ENCODE data around the gene YOD1.

YOD1 gene

DNA sequence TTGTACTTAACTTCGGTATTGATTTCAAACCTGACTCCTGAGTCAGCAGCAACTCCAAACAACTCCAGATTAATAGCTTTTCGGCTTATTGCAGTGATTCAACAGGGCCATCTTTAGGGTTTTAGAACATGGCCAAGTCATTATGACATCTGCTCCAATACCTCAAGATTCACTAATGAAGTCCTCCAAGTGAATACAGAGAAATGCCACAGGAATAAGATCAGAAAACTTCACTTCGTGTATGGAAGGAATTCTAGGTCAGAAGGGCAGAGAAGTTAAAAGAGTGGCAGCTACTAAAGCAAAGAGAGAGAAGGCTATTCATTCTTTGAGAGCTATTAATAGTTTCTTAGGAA lies 10.9 kb downstream of the YOD1 start:
- Histone ChIP-seq H3K27me3 (ENCODE audit: control insufficient read depth, insufficient read depth, low read length) (no peaks in the 10 kb centered on the region), H3K4me3 (ENCODE audit: low read length) (no peak overlapping the region), H3K9me3 (replicated peaks; ENCODE audit: low read length) (no peaks in the 10 kb centered on the region), H3K9ac (ENCODE audit: low read depth, low read length) (no peak overlapping the region), H3K36me3 (ENCODE audit: insufficient read depth, low read length) (no peaks in the 10 kb centered on the region), H3K4me2 (ENCODE audit: low read length) (no peak overlapping the region), H3K4me1 (ENCODE audit: control insufficient read depth, insufficient read depth, low read length) (peaks cover 8% of the 10 kb centered on the region)

DNA sequence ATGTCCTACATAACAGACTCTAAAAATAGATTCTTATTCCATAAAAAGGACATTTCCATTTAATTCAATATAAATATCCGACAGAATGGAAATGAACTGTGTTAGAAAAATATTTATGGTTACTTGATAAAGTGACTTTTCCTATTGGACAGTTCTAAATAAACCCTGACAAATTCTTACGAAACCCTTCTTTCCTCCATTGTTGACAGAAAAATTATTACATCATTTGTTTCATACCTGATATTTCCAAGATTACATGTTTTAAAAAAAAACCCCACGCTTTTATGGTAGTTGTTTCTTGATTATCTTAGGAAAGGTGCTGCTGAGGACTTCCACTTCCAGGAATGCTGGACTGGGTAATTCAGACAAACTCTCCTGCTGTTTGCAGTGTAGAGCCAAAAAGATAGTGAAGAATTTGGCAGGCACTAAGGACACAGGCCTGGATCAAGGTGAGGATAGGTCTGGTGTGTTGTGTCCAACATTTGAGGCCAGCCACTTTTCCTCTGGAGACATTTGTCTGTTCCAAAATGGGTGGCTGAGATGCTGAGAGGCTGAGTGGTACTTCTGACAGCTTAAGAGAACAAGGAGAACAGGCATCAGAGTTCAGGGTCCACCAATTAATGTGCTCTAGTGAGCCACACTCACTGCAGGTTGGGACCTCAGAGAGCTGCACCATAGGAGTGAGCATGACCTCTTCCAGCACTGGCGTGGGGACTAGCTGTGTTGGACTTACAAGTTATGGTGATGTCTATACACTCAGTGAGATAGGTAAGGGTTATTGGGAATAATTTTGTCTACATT lies 11.4 kb downstream of the YOD1 start:
- Histone ChIP-seq H3K4me3 (ENCODE audit: low read length) (no peak overlapping the region), H3K27me3 (ENCODE audit: control insufficient read depth, insufficient read depth, low read length) (no peaks in the 10 kb centered on the region), H3K36me3 (ENCODE audit: insufficient read depth, low read length) (no peaks in the 10 kb centered on the region), H3K4me1 (ENCODE audit: control insufficient read depth, insufficient read depth, low read length) (peaks cover 14% of the 10 kb centered on the region), H3K9ac (ENCODE audit: low read depth, low read length) (no peak overlapping the region), H3K4me2 (ENCODE audit: low read length) (no peak overlapping the region), H3K9me3 (replicated peaks; ENCODE audit: low read length) (no peaks in the 10 kb centered on the region)

DNA sequence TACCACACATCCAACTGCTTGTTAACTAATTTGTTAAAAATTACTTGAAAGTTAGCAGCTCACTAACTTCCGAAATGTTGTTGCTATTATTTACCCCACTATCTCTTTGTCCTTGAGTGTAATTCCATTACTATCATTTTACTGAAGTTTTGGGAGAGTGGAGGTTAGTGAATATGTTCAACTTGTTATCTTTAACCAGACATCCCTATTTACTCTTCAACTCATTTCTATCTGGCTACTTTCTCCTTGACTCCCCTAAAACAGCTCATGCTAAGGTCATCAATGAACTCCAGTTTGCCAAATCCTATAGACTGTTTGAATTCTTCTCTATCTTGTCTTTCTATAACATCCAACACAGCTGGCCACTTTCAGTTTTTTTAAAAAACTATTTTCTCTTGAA lies 14.1 kb downstream of the YOD1 start:
- Histone ChIP-seq H3K9me3 (replicated peaks; ENCODE audit: low read length) (no peaks in the 10 kb centered on the region), H3K27me3 (ENCODE audit: control insufficient read depth, insufficient read depth, low read length) (no peaks in the 10 kb centered on the region), H3K36me3 (ENCODE audit: insufficient read depth, low read length) (no peaks in the 10 kb centered on the region), H3K4me3 (ENCODE audit: low read length) (no peak overlapping the region), H3K4me1 (ENCODE audit: control insufficient read depth, insufficient read depth, low read length) (peaks cover 14% of the 10 kb centered on the region), H3K9ac (ENCODE audit: low read depth, low read length) (no peak overlapping the region), H3K4me2 (ENCODE audit: low read length) (no peak overlapping the region)

DNA sequence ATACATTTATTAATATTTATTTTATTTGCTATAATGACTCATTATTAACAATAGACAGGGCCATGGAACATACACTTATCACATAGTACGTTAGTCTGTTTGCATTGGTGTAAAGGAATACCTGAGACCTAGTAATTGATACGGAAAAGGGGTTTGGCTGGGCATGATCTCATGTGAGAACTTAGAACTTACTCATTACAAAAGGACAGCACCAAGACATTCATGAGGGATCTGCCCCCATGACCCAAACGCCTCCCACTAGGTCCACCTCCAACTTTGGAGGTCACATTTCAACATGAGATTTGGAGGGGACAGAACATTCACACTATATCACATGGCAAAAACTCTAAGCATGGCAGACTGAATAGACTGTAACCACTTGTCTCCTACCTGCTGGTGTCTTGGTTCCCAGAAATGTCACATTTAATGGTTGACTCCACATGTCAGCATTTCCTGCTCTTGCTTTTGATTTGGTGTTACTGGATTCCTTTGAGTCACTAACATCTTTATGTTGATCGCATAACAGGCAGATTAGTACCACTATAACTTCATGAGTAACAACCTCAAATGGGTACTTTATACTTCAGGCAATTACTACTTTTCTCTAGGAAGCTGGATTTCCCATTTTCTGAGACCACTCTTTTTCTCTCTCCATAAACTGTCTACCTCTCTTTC lies 15.0 kb downstream of the YOD1 start:
- no peaks in the 10 kb centered on the region for H3K9me3 ChIP-seq (replicated peaks; ENCODE audit: low read length)
- peaks cover 14% of the 10 kb centered on the region for H3K4me1 ChIP-seq (ENCODE audit: control insufficient read depth, insufficient read depth, low read length)
- no peak overlapping the region for H3K9ac ChIP-seq (ENCODE audit: low read depth, low read length)
- H3K4me3 ChIP-seq (ENCODE audit: low read length), result no peak overlapping the region
- no peaks in the 10 kb centered on the region for H3K27me3 ChIP-seq (ENCODE audit: control insufficient read depth, insufficient read depth, low read length)
- H3K4me2 ChIP-seq (ENCODE audit: low read length), result no peak overlapping the region
- H3K36me3 ChIP-seq (ENCODE audit: insufficient read depth, low read length), result no peaks in the 10 kb centered on the region

DNA sequence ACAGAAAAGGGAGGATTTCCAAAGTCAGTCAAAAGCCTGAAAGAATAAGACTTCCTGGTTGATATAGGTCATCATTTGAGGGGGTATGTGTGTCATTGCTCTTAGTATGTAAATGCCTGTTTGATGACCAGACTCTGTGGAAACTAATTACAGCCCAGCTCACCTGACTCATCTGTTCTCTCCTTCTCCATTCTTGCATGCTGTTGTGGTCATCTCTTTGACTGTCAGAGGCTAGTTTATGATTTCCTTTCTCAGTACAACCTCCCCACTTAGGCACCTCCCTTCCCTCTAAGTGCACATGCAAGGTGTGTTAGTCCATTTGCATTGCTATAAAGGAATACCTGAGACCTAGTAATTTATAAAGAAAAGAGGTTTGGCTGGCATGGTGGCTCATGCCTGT lies 16.0 kb downstream of the YOD1 start:
- Histone ChIP-seq H3K4me3 (ENCODE audit: low read length) (no peak overlapping the region), H3K27me3 (ENCODE audit: control insufficient read depth, insufficient read depth, low read length) (no peaks in the 10 kb centered on the region), H3K9ac (ENCODE audit: low read depth, low read length) (no peak overlapping the region), H3K9me3 (replicated peaks; ENCODE audit: low read length) (no peaks in the 10 kb centered on the region), H3K4me1 (ENCODE audit: control insufficient read depth, insufficient read depth, low read length) (peaks cover 11% of the 10 kb centered on the region), H3K36me3 (ENCODE audit: insufficient read depth, low read length) (no peaks in the 10 kb centered on the region), H3K4me2 (ENCODE audit: low read length) (no peak overlapping the region)

DNA sequence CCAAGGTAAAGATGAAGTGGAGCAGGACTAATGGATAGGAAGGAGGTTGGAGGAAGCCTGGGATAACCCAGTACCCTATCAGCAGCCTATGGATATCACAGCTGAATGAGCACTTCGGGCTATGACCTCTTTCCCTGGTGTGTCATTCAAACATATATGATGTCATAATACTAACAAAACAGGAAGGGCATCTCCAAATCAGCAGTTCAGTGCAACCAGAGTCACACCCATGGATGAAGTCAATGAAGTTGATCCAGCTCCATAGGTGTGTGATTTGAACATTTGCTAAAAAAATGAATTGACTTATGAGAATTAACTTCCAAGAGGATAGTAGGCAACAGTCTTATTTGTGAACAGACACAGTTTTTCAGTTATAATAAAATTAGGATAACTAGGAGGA lies 16.8 kb downstream of the YOD1 start:
- no peaks in the 10 kb centered on the region for H3K27me3 ChIP-seq (ENCODE audit: control insufficient read depth, insufficient read depth, low read length)
- peaks cover 9% of the 10 kb centered on the region for H3K4me1 ChIP-seq (ENCODE audit: control insufficient read depth, insufficient read depth, low read length)
- no peak overlapping the region for H3K4me3 ChIP-seq (ENCODE audit: low read length)
- H3K4me2 ChIP-seq (ENCODE audit: low read length), result no peak overlapping the region
- H3K36me3 ChIP-seq (ENCODE audit: insufficient read depth, low read length), result no peaks in the 10 kb centered on the region
- H3K9me3 ChIP-seq (replicated peaks; ENCODE audit: low read length), result no peaks in the 10 kb centered on the region
- no peak overlapping the region for H3K9ac ChIP-seq (ENCODE audit: low read depth, low read length)

DNA sequence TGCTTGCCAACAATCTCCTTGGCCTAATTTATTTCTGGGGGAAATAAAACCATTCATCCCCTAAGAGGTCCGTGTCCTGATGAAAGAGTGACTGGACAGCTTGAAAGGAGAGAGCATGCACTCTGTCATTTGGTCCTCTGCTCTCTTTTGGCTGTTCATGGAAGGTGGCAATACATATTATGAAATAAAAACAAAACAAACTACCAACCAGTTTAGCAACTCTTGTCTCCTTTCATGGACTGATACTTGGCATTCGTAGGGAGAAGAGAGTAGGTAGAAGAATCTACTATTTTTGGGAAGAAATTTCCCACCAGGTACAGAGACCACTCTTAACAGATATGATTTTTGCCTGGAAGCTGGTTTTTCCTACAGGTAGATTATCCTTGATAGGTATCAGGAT lies 17.7 kb downstream of the YOD1 start:
- no peaks in the 10 kb centered on the region for H3K36me3 ChIP-seq (ENCODE audit: insufficient read depth, low read length)
- no peak overlapping the region for H3K4me3 ChIP-seq (ENCODE audit: low read length)
- peaks cover 9% of the 10 kb centered on the region for H3K4me1 ChIP-seq (ENCODE audit: control insufficient read depth, insufficient read depth, low read length)
- no peak overlapping the region for H3K4me2 ChIP-seq (ENCODE audit: low read length)
- H3K27me3 ChIP-seq (ENCODE audit: control insufficient read depth, insufficient read depth, low read length), result no peaks in the 10 kb centered on the region
- H3K9me3 ChIP-seq (replicated peaks; ENCODE audit: low read length), result no peaks in the 10 kb centered on the region
- H3K9ac ChIP-seq (ENCODE audit: low read depth, low read length), result no peak overlapping the region

DNA sequence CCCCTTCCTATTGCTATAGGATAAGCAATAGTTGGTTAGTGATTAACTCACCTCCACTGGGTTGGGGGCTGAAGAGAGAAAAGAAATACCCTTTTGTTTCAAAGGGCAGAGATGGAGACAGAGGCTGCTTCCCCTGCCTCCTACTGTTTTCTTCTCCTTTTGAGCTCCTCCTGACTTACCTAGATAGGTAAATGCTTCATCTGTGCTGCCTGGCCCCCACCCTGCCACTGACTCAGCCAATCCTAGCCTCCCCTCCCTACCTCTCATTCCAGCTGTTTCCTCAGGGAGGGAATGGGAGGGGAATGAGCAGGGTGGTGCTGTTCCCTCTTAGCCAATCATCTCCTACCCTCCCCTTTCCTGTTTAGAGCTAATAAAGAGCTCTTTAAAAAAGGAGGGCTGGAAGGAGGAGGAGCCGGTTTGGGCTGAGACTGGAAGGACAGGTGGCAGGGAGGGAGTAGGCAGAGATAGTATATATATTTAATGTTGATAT lies 18.4 kb downstream of the YOD1 start, which contains the start of gene C1orf116:
TSS of gene C1orf116 (minus strand) at position 229 of the 490 bp plus-strand sequence. CDS start 5,158 bp downstream, outside the sequence.
- no peaks in the 10 kb centered on the region for H3K27me3 ChIP-seq (ENCODE audit: control insufficient read depth, insufficient read depth, low read length)
- peaks cover 11% of the 10 kb centered on the region for H3K4me1 ChIP-seq (ENCODE audit: control insufficient read depth, insufficient read depth, low read length)

DNA sequence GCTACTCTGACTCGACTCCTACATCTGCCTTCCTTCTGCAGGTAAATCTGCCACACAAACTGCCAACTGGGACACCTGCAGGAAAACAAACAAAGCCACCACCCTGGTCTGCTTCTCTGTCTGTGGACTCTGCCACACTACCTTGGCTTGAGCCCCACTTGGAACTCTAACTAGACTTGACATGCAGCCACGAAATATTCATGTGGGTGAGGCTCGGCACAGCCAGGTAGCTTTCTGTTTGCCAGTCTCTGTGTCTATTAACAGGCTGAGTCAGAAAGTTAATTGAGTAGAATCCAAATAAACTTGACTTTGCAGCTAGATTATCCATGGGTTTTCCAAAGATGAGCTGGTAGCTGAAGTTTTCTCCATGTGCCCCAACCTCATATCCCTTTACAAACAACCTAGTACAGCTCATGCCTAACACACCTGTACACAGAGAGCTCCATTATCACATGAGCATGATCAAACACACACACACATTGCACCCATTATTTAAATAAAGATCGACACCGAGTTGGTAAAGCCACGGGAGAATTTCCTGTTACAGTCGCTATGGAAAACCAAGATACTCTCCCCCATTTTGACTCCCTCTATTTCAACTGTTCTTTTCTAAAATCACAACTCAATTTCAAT lies 19.3 kb downstream of the YOD1 start:
- Histone ChIP-seq H3K4me1 (ENCODE audit: control insufficient read depth, insufficient read depth, low read length) (peaks cover 19% of the 10 kb centered on the region), H3K9me3 (replicated peaks; ENCODE audit: low read length) (no peaks in the 10 kb centered on the region), H3K9ac (ENCODE audit: low read depth, low read length) (no peak overlapping the region), H3K4me3 (ENCODE audit: low read length) (no peak overlapping the region), H3K36me3 (ENCODE audit: insufficient read depth, low read length) (no peaks in the 10 kb centered on the region), H3K4me2 (ENCODE audit: low read length) (no peak overlapping the region), H3K27me3 (ENCODE audit: control insufficient read depth, insufficient read depth, low read length) (no peaks in the 10 kb centered on the region)

More for the DNA sequence above, 18.4 kb downstream of the YOD1 start, which contains the start of gene C1orf116:
- no peaks in the 10 kb centered on the region for H3K36me3 ChIP-seq (ENCODE audit: insufficient read depth, low read length)
- H3K9me3 ChIP-seq (replicated peaks; ENCODE audit: low read length), result no peaks in the 10 kb centered on the region
- H3K4me3 ChIP-seq (ENCODE audit: low read length), result no peak within 1 kb of the TSS
- no peak within 1 kb of the TSS for H3K9ac ChIP-seq (ENCODE audit: low read depth, low read length)
- no peak within 1 kb of the TSS for H3K4me2 ChIP-seq (ENCODE audit: low read length)

DNA sequence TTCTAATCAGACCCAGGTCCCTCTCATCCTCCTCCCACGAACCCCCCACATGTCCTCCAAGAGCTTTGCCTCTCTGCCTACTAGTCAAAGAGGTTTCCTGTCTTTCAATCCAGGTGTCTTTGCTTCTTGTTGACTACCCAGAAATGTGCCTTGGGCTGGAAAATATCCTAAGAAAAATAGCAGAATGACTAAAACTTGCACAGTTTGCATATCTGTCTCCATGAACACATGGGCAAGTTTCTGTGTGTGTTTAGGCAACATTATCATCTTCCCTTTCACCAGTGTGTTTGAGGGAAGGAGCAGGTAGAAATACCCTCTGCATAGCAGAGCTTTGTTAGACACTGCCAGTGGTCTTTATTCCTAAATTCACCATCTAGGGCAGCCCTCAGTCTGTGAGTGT lies 20.0 kb downstream of the YOD1 start:
- H3K9ac ChIP-seq (ENCODE audit: low read depth, low read length), result no peak overlapping the region
- no peak overlapping the region for H3K4me3 ChIP-seq (ENCODE audit: low read length)
- no peaks in the 10 kb centered on the region for H3K27me3 ChIP-seq (ENCODE audit: control insufficient read depth, insufficient read depth, low read length)
- no peak overlapping the region for H3K4me2 ChIP-seq (ENCODE audit: low read length)
- peaks cover 26% of the 10 kb centered on the region for H3K4me1 ChIP-seq (ENCODE audit: control insufficient read depth, insufficient read depth, low read length)
- no peaks in the 10 kb centered on the region for H3K9me3 ChIP-seq (replicated peaks; ENCODE audit: low read length)
- no peaks in the 10 kb centered on the region for H3K36me3 ChIP-seq (ENCODE audit: insufficient read depth, low read length)

DNA sequence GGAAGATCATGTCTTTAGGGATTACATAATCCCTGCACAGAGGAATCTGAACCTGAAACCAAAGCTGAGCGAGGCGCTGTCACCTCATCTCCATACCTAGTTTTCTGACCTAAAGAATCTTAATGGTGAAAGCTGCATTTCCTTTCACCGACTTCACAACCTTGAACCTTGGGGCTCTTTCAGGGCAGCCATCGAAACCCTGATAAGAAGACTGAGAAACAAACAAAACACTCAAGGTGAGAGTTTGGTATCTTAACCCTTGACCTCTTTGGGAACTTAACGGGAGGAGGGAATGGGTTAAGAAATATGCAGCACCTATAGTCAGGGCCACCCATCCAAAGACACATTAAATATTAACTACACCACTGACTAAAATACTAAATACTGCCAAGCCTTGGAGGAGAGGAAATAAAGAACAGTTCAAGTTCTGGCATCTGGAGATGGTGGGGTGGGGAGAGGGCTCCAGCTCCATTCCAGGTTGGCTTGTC lies 20.4 kb downstream of the YOD1 start:
- H3K36me3 ChIP-seq (ENCODE audit: insufficient read depth, low read length), result no peaks in the 10 kb centered on the region
- H3K27me3 ChIP-seq (ENCODE audit: control insufficient read depth, insufficient read depth, low read length), result no peaks in the 10 kb centered on the region
- peaks cover 31% of the 10 kb centered on the region for H3K4me1 ChIP-seq (ENCODE audit: control insufficient read depth, insufficient read depth, low read length)
- H3K9ac ChIP-seq (ENCODE audit: low read depth, low read length), result no peak overlapping the region
- no peak overlapping the region for H3K4me3 ChIP-seq (ENCODE audit: low read length)
- H3K4me2 ChIP-seq (ENCODE audit: low read length), result no peak overlapping the region
- no peaks in the 10 kb centered on the region for H3K9me3 ChIP-seq (replicated peaks; ENCODE audit: low read length)

All from skeletal muscle satellite cell (primary cell).